ENCODE results near the gene AZI2.

The AZI2 gene

GRCh38 chr3:28300345-28300962 lies 48.2 kb downstream of the AZI2 start:
- no peak for DNase-seq (ENCODE audit: low spot score)

- DNase-seq (ENCODE audit: low spot score), result no peak
These were observed 48.9 kb downstream of the AZI2 start for GRCh38 chr3:28299705-28300104.

- no peak for DNase-seq (ENCODE audit: low spot score)
These were observed 52.6 kb downstream of the AZI2 start for GRCh38 chr3:28295898-28296490.

GRCh38 chr3:28294667-28295413 lies 53.8 kb downstream of the AZI2 start:
- no peak for DNase-seq (ENCODE audit: low spot score)

GRCh38 chr3:28292622-28293021 lies 56.0 kb downstream of the AZI2 start:
- no peak for DNase-seq (ENCODE audit: low spot score)

- DNase-seq (ENCODE audit: low spot score), result no peak
These were observed 57.0 kb downstream of the AZI2 start for GRCh38 chr3:28291577-28291976.

- no peak for DNase-seq (ENCODE audit: low spot score)
These were observed 57.7 kb downstream of the AZI2 start for GRCh38 chr3:28290863-28291300.

- DNase-seq (ENCODE audit: low spot score), result no peak
These were observed 61.6 kb downstream of the AZI2 start for GRCh38 chr3:28287046-28287445.

GRCh38 chr3:28286595-28286994 lies 62.0 kb downstream of the AZI2 start:
- peak; percentile 20 for DNase-seq (ENCODE audit: low spot score)

- DNase-seq (ENCODE audit: low spot score), result no peak
These were observed 67.8 kb downstream of the AZI2 start for GRCh38 chr3:28280781-28281180.

GRCh38 chr3:28279770-28280169 lies 68.9 kb downstream of the AZI2 start:
- peak; percentile 20 for DNase-seq (ENCODE audit: low spot score)

GRCh38 chr3:28278918-28279317 lies 69.7 kb downstream of the AZI2 start:
- DNase-seq (ENCODE audit: low spot score), result no peak

GRCh38 chr3:28273837-28274236 lies 74.8 kb downstream of the AZI2 start:
- no peak for DNase-seq (ENCODE audit: low spot score)

Measured in AG08396 (cell line).